HG03575 (cell line): ENCODE data around the gene ETFA.

Experiments used
- ATAC-seq: cut with Tn5 transposase; IDR thresholded peaks from one replicate; pipeline ENCODE4 v1.9.1; 2021; ENCODE audit not compliant: unreplicated experiment, insufficient number of reproducible peaks, low FRiP score; ENCODE audit errors: extremely low read depth

ETFA gene

DNA sequence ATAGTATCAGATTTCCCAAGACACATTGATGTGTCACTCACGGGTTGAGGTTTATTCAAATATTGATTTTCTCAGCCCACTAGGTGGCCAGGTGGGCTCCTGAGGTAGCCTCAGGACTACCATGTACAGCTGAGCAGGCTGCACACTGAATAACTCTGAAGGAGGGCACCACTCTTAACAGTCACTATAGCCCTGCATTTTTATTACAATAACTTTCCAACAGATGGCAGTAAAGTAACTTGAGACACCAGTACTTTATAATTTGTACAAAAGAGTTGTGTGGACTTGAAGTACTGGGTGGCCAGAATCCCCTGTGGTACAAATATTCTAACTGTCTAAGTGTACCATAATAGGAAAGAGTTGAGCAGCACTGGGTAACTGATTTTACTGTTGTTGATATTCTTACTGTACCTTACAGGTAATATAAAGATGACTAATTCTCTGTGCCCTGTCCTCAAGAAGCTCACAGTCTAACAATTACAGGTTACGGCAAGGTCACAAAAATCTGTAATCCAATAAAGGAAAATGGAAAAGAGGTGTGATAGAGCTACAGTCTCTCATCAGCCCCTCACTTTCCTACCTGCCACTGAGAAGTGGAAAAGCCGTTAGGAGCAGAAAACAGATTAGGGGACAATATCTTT is 76.0 kb downstream of the ETFA start:
- no peak for ATAC-seq

DNA sequence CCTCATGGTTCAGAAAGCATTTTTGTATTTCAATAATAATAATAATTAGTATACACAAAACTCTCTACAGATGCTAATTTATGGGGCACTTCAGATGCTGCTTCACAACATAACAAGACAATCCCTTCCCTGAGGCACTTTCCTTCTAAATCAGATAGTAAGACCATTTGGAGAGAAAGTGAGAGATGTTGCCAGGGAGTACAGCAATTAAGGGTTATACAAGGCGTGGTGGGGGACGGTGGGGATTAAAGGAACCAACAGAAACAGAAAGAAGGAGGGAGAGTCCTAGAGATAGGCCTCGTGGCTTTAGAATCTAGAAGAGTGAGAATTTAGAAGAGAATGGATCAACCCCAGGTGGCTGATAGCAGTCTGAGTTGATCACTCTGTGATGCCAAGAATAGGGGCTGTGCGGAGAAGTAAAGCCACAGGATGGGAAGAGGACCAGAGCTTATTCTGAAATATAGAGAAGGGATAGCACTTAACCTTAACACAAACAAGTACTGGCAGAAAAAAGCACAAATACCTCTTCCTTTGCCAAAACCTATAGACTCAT is 76.9 kb downstream of the ETFA start:
- ATAC-seq: no peak

GRCh38 chr15:76233921-76234320 is 77.3 kb downstream of the ETFA start:
- ATAC-seq: no peak

DNA sequence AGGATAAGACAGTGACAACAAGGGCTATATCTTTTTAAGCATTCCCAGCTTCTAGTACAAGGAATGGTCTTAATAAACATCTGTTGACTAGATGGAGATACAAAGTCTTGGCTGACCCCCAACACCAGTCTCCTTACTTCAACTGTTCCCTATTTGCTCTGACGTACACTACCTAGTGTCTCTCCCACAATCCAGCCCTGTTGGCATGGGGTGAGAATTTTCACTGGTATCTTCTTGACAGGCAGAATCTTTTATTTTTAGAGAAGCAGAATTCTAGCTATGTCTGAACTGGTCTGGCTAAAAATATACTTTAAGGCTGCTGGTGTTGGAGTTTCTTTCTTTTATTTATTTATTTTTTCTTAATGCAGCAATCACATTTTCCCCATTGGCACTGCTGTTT is 82.0 kb downstream of the ETFA start:
- no peak for ATAC-seq

GRCh38 chr15:76223521-76223920 is 87.7 kb downstream of the ETFA start:
- no peak for ATAC-seq

- no peak for ATAC-seq
These were observed 89.1 kb downstream of the ETFA start for GRCh38 chr15:76222159-76222558.

DNA sequence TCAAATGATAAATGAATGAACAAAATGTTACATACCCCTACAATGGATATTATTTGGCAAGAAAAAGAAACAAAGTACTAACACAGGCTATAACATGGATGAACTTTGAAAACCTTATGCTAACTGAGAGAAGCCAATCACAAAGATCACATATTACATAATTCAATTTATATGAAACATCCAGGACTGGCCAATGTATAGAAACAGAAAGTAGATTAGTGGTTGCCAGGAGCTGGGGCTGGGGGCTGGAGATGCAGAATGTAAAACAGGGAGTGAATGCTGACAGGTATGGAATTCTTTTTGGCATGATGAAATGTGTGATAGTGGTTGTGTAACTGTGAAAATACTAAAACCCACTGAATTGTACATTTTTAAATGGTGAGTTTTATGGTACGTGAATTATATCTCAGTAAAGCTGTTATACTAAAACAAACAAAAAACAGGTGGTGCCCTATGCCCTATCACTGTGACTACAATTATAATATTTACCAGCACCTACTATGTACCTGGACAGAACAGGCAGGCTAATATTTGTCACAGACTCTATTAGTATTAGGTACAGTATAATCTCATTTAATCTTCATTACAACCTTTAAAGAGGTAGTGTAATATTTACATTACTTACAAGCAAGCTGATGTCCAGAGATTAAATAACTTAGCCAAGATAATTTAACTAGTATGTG is 90.0 kb downstream of the ETFA start:
- no peak for ATAC-seq

DNA sequence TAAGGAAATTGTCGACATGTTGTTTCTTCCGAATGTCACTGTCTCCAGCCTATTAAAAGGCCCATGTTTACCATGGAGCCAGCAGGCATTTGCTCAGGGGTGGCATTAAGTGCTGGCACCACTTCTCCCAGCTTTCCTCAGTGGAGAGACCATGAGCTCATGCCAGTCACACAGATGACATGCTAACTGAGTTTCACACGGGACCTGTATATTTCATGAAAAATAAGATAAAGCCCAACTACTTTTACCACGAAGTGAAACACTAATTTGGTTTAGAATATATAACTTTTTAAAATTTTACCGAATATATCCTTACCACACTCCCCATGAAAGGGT is 93.4 kb downstream of the ETFA start:
- ATAC-seq: no peak

GRCh38 chr15:76217029-76217881 is 94.0 kb downstream of the ETFA start:
- no peak for ATAC-seq

- ATAC-seq: no peak
These were observed 95.6 kb downstream of the ETFA start for GRCh38 chr15:76215634-76216033.

DNA sequence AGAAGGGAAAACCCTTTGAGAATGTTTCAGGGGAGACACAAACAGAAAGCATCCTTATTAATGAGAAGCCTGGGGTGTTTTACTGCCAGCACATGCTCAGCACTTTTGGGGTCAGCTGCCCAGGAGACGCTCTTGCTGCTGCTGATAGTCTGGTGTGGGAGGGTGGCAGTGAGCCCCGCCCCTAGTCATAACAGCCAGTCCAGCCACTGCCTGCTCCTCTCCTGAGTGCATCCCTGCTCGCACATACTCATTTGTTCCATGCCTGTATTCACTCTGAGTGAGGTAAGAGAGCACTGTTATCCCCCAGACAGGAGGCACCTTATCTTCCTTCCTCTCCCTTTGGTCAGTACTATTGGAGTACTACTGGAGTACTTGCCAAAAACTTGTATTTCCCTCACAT is 101.3 kb downstream of the ETFA start:
- no peak for ATAC-seq

- ATAC-seq: no peak
These were observed 101.7 kb downstream of the ETFA start for GRCh38 chr15:76209523-76209922.

DNA sequence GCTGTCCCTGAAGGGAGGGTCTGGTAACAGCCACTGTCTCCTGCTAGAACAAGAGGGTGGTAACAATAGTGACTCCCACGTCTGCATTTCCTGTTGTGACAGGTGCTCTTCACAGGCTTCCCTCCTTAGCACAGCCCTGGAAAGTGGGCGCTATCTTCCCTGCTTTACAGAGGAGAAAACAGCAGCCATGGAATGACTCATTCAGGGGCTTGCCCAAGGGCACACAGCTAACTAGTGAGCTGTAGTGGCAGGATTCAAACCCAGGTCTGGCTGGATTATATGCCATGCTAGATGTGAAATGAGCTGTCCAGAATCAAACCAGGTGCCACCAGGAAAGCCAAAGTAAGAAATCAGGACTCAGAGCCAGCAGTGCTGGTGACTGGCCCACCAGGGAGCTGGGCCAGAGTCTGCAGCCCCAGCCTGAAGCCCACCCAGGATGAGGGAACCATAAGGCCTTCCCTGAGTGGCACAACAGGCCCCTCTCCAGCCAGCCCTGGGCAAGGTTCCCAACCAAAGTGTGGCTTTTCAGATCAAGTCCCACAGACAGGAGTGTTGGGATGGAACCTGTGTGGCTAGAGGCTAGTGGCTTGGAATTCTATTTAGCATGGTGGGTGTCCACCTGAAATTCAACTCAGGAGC is 102.4 kb downstream of the ETFA start:
- no peak for ATAC-seq

- ATAC-seq: no peak
These were observed 103.0 kb downstream of the ETFA start for GRCh38 chr15:76208084-76208785.

DNA sequence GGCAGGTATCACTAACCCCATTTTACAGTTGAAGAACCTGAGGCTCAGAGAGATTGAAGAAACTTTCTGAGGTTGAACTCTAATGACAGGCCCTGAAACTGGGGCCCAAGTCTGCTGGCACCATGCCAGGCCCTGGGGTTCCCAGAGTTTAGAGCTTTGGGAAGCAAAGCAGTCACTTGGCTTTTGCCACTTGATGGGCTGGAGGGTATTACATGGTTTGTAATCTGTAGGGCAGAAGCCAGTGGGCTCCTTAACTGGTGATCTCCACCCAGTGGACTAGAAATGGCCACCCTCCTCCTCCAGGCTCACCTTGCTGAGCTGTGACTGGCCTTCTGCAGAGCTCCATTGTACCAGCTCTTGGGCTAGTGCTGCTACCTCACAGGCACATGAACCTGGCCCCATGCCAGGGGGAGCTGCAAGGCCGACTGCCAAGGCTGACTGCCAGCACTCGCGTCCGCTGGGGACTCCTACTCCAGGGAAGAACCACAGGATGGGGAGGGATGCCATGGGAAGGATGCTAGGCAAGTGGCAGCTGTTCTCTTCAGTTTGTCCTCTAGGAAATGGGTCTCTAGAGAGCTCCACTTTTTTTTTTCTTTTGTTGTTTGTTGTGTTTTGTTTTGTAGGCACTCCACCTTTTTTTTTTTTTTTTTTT is 104.8 kb downstream of the ETFA start:
- ATAC-seq: no peak

DNA sequence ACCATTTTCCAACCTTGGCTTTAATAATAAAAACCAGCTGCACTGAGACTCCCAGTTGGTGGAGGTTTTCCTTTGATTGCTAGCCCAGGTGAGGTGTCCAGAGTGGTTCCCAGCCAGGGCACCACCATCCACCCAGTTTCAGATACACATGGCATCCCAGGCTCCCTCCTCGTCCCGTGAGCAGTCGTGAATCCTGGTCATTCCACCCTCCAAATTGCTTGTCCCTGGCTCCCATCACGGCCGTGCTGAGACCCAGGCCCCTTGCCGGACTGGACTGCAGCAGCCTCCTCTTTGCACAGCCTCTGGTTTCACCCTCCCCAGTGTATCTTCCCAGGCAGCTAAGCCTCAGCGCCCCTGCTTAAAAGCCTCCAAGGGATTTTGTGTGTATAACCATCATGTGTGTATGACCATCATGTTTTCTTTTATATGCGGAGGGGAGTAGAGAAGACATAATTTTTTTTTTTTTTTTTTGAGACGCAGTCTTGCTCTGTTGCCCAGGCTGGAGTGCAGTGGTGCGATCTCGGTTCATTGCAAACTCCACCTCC is 106.3 kb downstream of the ETFA start:
- no peak for ATAC-seq

DNA sequence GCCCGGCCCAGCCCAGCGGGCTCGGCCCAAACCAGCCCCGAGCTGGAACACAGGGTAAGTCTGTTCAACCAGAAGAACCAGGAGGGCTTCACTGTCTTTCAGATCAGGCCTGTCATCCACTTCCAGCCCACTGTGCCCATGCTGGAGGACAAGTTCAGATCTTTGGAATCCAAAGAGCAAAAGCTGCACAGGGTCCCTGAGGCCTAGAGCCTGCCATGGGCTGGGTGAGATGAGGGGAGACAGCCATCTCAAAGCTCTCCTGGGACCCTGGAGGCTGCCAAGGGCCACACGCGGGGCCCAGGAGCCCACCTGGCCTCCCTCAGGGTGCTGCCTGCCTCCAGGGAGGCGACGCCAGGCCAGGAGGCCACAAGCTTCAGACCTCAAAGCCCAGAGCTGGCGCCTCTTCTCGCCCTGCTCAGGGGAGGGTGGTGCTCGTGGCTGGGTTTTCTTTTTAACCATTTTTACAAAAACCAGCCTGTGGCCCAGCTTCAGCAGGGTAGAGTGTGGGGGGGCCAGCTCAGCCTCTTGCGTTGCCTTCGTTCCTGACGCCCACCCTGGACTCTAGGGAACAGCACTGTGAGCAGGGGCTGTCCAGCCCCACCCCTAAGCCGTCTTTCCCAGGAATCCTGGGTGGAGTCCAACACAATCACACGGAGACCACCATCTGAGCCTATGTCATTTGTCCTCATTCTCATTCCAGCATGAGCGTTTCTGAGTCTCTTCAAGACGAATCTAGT is 107.0 kb downstream of the ETFA start:
- ATAC-seq: no peak
